ENCODE measurements around the gene SLIT3. TPM values are rescaled to one million over a fixed set of nuclear protein-coding genes. Genes with fewer than 3 reads are reported as not detected.

Gene SLIT3
- total RNA-seq, 4 donors from 2014 or later = 41.1 to 86.6 (median 62.7) TPM

GRCh38 chr5:169116961-169117461 lies 183.9 kb downstream of the SLIT3 start:
- Histone ChIP-seq H3K4me3 (no peak overlapping the region), H3K27ac (replicated peaks in 1 of 4) (no peak overlapping the region), H3K4me1 (peaks cover 0 to 10% (median 10%) of the 10 kb centered on the region in 4 donors), H3K9me3 (no peaks in the 10 kb centered on the region), H3K36me3 (no peaks in the 10 kb centered on the region), H3K27me3 (no peaks in the 10 kb centered on the region)
- DNase-seq (ENCODE audit: extremely low spot score) = no peak
- TF ChIP-seq CTCF (IDR thresholded peaks at IDR 0.05) (no peak), EP300 (IDR thresholded peaks at IDR 0.05) (no peak), POLR2AphosphoS5 (IDR thresholded peaks at IDR 0.05) (no peak), POLR2A (IDR thresholded peaks at IDR 0.05; ENCODE audit: low read depth) (no peak)
- 76% methylated on average over 6 of the region's 6 CpGs for WGBS
- intact Hi-C loops (cut with DNase I) = no loop called here

- 92% methylated on average over 6 of the region's 6 CpGs for WGBS
Measured at GRCh38 chr5:169115461-169116124, 185.3 kb downstream of the SLIT3 start.

GRCh38 chr5:169114466-169115065 lies 186.4 kb downstream of the SLIT3 start:
- WGBS = 65% methylated on average over 7 of the region's 7 CpGs
- Histone ChIP-seq H3K27me3 (no peaks in the 10 kb centered on the region), H3K4me1 (peaks cover 0 to 10% (median 10%) of the 10 kb centered on the region in 4 donors), H3K4me3 (no peak overlapping the region), H3K36me3 (no peaks in the 10 kb centered on the region), H3K9me3 (peaks cover 0 to 2% (median 0%) of the 10 kb centered on the region in 4 donors), H3K27ac (replicated peaks in 1 of 4) (no peak overlapping the region)
- DNase-seq (ENCODE audit: extremely low spot score) = no peak
- intact Hi-C loops (cut with DNase I) = no loop called here
- TF ChIP-seq POLR2A (IDR thresholded peaks at IDR 0.05; ENCODE audit: low read depth) (no peak), CTCF (IDR thresholded peaks at IDR 0.05) (no peak), POLR2AphosphoS5 (IDR thresholded peaks at IDR 0.05) (no peak), EP300 (IDR thresholded peaks at IDR 0.05) (no peak)

More at GRCh38 chr5:169115461-169116124, 185.3 kb downstream of the SLIT3 start:
- Histone ChIP-seq H3K27me3 (no peaks in the 10 kb centered on the region), H3K36me3 (no peaks in the 10 kb centered on the region), H3K9me3 (no peaks in the 10 kb centered on the region), H3K27ac (replicated peaks in 1 of 4) (no peak overlapping the region), H3K4me3 (no peak overlapping the region), H3K4me1 (peaks cover 0 to 10% (median 10%) of the 10 kb centered on the region in 4 donors)
- TF ChIP-seq POLR2AphosphoS5 (IDR thresholded peaks at IDR 0.05) (no peak), EP300 (IDR thresholded peaks at IDR 0.05) (no peak), CTCF (IDR thresholded peaks at IDR 0.05) (no peak), POLR2A (IDR thresholded peaks at IDR 0.05; ENCODE audit: low read depth) (no peak)
- intact Hi-C loops (cut with DNase I) = no loop called here
- DNase-seq (ENCODE audit: extremely low spot score) = no peak

GRCh38 chr5:169112016-169112415 lies 188.9 kb downstream of the SLIT3 start:
- WGBS = 96% methylated on average over 5 of the region's 5 CpGs

More at GRCh38 chr5:169112016-169112415, 188.9 kb downstream of the SLIT3 start:
- TF ChIP-seq POLR2A (IDR thresholded peaks at IDR 0.05; ENCODE audit: low read depth) (no peak), POLR2AphosphoS5 (IDR thresholded peaks at IDR 0.05) (no peak), EP300 (IDR thresholded peaks at IDR 0.05) (no peak), CTCF (IDR thresholded peaks at IDR 0.05) (no peak)
- Histone ChIP-seq H3K27me3 (no peaks in the 10 kb centered on the region), H3K4me3 (no peak overlapping the region), H3K27ac (replicated peaks in 1 of 4) (no peak overlapping the region), H3K9me3 (peaks cover 0 to 8% (median 0%) of the 10 kb centered on the region in 4 donors), H3K36me3 (no peaks in the 10 kb centered on the region), H3K4me1 (peaks cover 0 to 10% (median 10%) of the 10 kb centered on the region in 4 donors)
- DNase-seq (ENCODE audit: extremely low spot score) = no peak
- intact Hi-C loops (cut with DNase I) = no loop called here

Data from esophagus muscularis mucosa (tissue), 4 donors.